Rectal smooth muscle tissue (tissue), 1 donor: ENCODE results near the gene C12orf42.

Experiments
- H3K27ac ChIP-seq: one replicate; pipeline ENCODE4 v1.7.0; 2013; ENCODE audit warnings: low read depth, low read length, inconsistent platforms
- H3K27me3 ChIP-seq: one replicate; pipeline ENCODE4 v1.7.0; 2013; ENCODE audit warnings: low read length; ENCODE audit not compliant: control insufficient read depth, insufficient read depth
- H3K36me3 ChIP-seq: one replicate; pipeline ENCODE4 v1.7.0; 2013; ENCODE audit warnings: low read length; ENCODE audit not compliant: control insufficient read depth, insufficient read depth
- H3K4me1 ChIP-seq: one replicate; pipeline ENCODE4 v1.7.0; 2013; ENCODE audit warnings: low read length; ENCODE audit not compliant: control insufficient read depth, insufficient read depth
- H3K4me3 ChIP-seq: one replicate; pipeline ENCODE4 v1.7.0; 2013; ENCODE audit warnings: low read length
- H3K9ac ChIP-seq: one replicate; pipeline ENCODE4 v1.7.0; 2013; ENCODE audit warnings: low read length

C12orf42 gene

DNA sequence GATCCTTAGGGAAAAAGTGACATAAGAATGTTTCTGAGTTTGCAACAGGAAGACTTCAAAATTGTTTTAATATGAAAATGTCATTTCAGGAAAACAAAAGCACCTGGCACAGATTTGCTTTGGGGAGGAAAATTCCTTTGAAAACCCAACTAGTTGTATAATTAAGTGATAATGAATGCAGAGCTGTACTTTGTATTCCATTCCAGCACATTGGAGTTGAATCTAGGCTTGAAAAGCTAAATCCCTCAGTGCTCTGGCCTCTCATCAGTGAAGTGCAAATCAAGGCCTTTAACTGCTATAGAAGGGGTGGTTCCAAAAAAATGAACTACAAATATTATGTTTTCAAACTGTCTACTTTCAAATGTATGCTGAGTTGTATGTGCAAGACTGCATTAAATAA, 19.6 kb upstream of the C12orf42 start:
- no peaks in the 10 kb centered on the region for H3K4me1 ChIP-seq
- H3K36me3 ChIP-seq: no peaks in the 10 kb centered on the region
- no peak overlapping the region for H3K4me3 ChIP-seq
- no peaks in the 10 kb centered on the region for H3K27me3 ChIP-seq
- no peak overlapping the region for H3K9ac ChIP-seq
- no peak overlapping the region for H3K27ac ChIP-seq

DNA sequence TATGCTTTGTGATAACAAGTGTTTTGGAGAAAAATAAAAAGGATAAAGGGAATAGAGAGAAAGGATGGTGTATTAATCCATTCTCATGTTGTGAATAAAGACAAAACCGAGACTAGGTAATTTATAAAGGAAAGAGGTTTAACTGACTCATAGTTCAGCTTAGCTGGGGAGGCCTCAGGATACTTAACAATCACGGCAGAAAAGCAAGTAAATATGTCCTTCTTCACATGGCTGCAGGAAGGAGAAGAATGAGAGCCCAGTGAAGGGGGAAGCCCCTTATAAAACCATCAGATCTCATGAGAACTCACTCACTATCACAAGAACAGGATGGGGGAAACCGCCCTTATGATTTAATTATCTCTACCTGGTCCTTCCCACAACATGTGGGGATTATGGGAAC, 18.1 kb upstream of the C12orf42 start:
- no peaks in the 10 kb centered on the region for H3K4me1 ChIP-seq
- no peak overlapping the region for H3K9ac ChIP-seq
- H3K27me3 ChIP-seq: no peaks in the 10 kb centered on the region
- no peak overlapping the region for H3K4me3 ChIP-seq
- no peaks in the 10 kb centered on the region for H3K36me3 ChIP-seq
- no peak overlapping the region for H3K27ac ChIP-seq

DNA sequence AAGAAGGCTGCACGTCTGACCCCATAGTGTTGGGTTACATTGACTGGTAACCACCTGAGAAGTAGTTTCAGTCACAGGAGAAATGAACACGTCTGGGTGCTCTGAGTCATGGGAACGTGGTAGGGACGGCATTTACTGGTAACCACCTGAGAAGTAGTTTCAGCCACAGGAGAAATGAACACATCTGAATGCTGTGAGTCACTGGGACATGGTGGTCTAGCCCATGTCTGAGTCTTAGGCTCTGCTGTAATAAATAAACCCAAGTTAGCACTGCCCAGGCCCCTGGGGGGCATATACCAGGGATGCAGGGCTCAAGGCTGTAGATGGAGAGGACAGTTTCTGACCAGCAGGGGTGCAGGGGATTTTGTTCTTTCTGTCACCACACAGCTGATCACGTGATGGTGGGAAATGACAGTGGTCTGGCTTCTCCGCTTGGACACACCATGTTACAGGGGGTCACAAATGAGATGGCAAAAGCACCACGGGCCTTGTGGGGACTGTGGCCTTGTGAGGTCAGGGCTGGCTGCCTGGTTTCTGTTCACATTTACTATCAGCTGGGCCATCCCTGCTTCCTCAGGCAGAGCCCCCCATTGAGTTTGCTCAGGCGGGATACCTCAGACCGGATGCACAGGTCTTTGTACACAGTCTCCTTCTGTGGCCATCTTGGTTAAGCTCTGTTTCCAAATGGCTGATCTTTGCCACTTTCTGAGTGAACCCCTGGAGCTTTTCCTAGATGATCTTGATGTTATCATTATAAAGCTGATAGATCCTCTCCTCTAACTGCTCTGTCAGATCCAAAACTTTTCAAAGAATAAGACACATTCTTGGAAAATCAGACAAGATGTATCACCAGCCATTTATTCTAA, 9.8 kb upstream of the C12orf42 start:
- no peaks in the 10 kb centered on the region for H3K4me1 ChIP-seq
- H3K36me3 ChIP-seq: no peaks in the 10 kb centered on the region
- H3K4me3 ChIP-seq: no peak overlapping the region
- H3K27ac ChIP-seq: no peak overlapping the region
- H3K27me3 ChIP-seq: no peaks in the 10 kb centered on the region
- no peak overlapping the region for H3K9ac ChIP-seq

DNA sequence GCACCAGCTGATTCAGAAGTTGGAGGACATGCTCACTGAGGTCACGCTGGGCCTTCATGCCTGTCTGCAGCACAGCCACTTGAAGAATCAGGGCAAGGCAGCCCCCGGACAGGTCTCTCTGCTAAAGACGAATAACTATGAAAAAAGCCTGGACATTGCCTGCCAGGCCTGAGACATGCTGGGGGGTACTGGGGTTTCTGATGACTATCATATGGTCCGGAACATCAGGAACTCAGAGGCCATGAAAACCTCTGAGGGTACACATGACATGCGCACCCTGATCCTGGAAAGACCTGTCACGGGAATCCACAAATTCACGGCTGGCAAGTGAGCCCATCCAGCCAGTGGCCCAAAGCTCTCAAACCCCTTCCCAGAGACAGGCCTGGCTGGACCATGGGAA, 8.8 kb upstream of the C12orf42 start:
- H3K27ac ChIP-seq: no peak overlapping the region
- no peak overlapping the region for H3K4me3 ChIP-seq
- H3K9ac ChIP-seq: no peak overlapping the region
- no peaks in the 10 kb centered on the region for H3K36me3 ChIP-seq
- no peaks in the 10 kb centered on the region for H3K27me3 ChIP-seq
- no peaks in the 10 kb centered on the region for H3K4me1 ChIP-seq

DNA sequence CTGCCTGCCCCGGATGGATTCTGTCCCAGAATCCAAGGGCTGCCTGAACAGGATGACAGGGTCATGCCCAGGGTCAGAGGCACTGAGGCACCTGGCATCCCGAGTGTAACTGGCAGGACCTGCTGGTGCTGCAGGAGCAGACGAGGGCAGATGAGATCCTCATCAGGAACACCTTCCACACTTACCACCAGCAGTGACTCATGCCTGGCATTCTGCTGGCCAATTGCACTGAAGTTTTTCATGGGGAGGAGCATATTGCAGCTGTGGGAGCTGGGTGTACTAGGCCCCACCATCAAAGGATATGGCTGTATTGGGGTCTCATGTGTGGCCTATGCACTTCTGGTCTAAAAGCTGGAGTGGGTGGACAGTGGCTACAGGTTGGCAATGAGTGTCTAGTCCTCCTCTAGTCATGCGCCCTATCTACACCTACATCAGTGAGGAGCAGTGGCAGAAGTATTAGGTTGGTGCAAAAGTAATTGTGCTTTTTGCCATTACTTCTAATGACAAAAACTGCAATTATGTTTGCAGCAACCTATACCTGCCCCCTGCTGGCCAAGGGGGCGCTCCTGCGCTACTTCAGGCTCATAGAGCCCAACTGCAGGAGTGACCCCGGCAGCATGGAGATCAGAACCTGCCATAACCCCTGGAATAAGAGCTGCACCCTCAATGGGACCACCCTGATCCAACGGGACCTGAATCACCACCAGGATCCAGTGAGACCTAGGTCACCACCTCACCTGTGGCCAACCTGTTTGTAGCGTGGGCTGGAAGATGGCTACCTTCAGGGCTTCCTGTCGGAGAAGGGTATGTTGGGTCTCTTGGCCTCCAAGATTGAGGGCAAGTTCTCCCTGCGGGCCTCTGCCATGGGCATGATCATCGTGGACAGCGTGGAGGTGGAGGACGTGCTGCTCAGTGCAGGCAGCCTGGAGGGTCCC, 8.0 kb upstream of the C12orf42 start:
- Histone ChIP-seq H3K9ac (no peak overlapping the region), H3K36me3 (no peaks in the 10 kb centered on the region), H3K27ac (no peak overlapping the region), H3K4me3 (no peak overlapping the region), H3K27me3 (no peaks in the 10 kb centered on the region), H3K4me1 (no peaks in the 10 kb centered on the region)

DNA sequence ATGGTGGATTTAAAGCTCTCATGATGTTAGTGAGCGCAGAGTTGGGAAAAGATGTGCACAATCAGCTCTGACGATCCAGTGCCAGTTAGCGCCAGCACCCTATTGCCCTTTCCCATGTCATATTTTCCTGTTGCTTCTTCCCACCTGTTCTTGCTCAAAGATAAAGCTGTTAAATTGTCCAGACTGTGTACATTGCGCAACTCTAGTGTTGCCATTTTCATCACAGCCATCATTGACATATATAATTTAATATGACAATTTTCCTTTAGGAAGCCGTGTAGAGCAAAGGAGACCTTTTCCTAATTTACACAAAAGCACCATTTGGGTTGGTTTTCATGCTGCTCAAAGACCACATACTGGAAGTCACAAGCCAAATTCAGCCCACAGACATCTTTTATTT, 5.7 kb upstream of the C12orf42 start:
- no peaks in the 10 kb centered on the region for H3K27me3 ChIP-seq
- H3K4me3 ChIP-seq: no peak overlapping the region
- H3K36me3 ChIP-seq: no peaks in the 10 kb centered on the region
- H3K27ac ChIP-seq: no peak overlapping the region
- no peaks in the 10 kb centered on the region for H3K4me1 ChIP-seq
- no peak overlapping the region for H3K9ac ChIP-seq

DNA sequence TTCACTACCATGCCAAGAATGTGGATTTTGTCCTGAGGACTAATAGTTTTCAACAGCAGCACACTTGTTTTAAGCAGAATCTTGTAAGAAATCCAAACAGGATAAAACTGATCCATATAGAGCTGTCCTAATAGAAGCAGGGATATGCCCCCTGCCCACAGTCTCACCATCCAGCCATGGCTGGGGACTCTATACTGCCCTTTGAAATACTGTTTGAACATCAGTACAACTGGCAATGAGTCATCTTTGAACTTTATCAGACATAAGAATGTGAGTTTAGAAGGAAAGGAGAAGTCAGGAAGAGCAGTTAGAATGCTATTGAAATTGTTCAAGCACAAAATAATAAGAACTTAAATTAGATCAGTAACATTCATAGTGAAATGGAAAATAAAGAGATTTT, 3.8 kb upstream of the C12orf42 start:
- Histone ChIP-seq H3K4me3 (no peak overlapping the region), H3K27me3 (peaks cover 7% of the 10 kb centered on the region), H3K36me3 (no peaks in the 10 kb centered on the region), H3K4me1 (peaks cover 4% of the 10 kb centered on the region), H3K9ac (no peak overlapping the region), H3K27ac (no peak overlapping the region)

DNA sequence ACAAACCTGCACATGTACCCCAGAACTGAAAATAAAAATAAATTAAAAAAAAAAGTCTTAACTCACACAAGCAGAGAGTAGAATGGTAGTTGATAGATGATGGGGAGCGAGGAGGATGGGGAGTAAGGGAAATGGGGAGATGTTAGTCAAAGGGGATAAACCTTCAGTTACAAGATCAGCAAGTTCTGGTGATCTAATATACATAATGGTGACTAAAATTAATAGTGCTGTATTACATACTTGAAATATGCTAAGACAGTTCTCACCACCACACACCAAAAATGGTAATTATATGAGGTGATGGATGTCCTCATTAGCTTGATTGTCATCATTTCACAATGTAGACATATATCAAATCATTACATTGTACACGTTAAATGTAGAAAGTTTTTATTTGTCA, 3.2 kb upstream of the C12orf42 start:
- no peak overlapping the region for H3K9ac ChIP-seq
- no peak overlapping the region for H3K27ac ChIP-seq
- H3K27me3 ChIP-seq: peaks cover 7% of the 10 kb centered on the region
- H3K4me3 ChIP-seq: no peak overlapping the region
- H3K4me1 ChIP-seq: peaks cover 4% of the 10 kb centered on the region
- H3K36me3 ChIP-seq: no peaks in the 10 kb centered on the region

DNA sequence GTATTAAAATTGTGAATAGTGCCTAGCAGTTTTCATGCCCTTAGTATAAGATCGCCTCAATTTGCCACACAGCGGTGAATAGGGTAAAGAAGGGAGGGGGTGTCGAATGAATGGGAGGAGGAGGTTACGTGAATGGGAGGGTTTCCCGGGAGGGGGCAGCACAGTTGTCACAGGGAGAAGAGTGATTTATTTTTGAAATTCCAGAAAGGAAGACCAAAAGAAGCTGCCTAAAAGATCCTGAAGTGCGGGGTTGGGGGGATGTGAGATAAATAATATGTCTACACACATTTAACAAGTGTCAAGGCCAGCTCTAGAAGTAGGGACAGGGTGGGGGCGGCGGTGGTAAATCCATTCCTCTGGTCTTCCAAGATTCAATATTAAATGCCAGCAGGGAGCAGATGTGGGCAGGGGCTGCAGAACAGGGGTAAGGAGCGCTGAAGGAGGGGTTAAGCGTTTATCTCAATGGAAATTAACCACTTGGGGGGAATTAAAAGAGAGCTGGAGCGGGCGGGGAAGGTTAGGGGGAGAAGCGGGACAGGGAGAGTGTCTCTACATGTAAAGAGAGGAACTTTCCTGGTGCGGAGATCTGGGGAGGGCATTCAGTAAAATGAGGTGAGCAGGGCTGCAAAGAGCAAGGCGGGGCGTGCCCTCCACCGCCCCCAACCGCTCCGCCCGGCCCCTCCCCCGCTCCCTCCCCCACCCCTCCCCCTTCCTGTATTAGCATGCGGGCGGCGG, 867 bp downstream of the C12orf42 start:
- H3K36me3 ChIP-seq: no peaks in the 10 kb centered on the region
- H3K9ac ChIP-seq: no peak overlapping the region
- H3K27me3 ChIP-seq: peaks cover 7% of the 10 kb centered on the region
- H3K27ac ChIP-seq: no peak overlapping the region
- peaks cover 4% of the 10 kb centered on the region for H3K4me1 ChIP-seq
- H3K4me3 ChIP-seq: no peak overlapping the region

DNA sequence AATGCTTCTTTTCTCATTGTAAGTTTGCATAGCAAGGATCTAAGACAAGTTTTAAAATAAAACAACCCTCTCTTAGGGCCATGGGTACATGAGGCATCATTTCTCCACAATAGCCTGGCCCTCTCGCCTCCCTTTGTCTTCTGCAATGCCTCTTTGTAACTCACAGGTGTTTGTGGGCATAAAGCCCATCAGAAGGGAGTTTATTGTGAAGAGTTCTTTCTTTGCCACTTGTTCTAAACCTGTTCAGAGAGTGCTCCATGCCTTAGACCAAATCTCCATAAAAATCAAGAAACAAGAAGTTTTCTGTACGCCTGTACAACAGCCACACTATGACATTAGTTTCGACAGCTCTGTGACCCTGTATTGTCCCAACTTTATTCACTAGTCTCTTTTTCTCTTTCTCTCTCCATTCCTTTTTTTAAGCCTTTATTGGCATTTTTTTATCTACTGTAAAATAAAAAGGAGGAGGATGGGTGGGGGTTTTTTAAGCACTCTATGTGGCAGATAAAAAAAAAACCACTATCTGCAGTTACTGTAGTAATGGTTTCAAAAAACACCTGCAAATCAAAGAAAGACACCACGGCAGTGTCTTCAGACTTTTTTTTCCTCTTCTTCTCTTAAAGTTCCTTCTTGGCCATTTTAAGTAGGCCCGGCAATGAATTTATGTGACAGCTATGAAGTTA, 1.6 kb downstream of the C12orf42 start:
- Histone ChIP-seq H3K9ac (no peak overlapping the region), H3K27me3 (peaks cover 7% of the 10 kb centered on the region), H3K36me3 (no peaks in the 10 kb centered on the region), H3K4me3 (no peak overlapping the region), H3K4me1 (peaks cover 4% of the 10 kb centered on the region), H3K27ac (no peak overlapping the region)

DNA sequence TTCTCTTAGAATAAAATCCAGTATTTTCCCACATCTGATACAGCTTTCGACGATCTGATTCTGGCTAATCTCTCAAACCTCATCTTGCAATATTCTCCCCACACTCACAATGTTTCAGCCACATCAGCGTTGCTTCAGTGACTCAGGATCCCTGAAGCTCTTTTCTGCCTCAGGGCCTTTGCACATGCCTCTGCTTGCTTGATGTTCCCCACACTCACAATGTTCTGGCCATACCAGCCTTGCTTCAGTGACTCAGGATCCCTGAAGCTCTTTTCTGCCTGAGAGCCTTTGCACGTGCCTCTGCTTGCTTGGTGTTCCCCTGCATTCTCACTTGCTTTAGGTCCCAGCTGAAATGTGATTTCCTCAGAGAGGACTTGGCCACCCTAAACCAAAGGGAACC, 2.6 kb downstream of the C12orf42 start:
- Histone ChIP-seq H3K36me3 (no peaks in the 10 kb centered on the region), H3K27me3 (peaks cover 7% of the 10 kb centered on the region), H3K4me3 (no peak overlapping the region), H3K27ac (no peak overlapping the region), H3K4me1 (peaks cover 4% of the 10 kb centered on the region), H3K9ac (no peak overlapping the region)

DNA sequence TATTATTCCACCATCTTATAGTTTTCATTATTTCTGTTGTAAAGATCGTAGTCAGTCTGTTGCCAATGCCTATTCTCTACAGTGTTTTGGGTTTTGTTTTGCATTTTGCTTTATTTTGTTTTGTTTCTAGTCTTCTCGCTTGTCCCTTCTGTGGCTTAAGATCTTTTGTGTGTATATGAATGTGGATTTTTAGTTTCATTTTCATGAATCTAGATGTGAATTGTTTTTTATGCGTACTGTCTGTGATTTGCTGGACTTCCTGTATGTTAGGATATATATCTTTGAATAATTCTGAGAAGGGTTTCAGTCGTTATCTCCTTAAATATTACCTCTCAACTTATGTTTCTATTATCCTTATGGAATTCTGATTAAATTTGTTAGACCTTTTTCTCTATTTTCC, 13.4 kb downstream of the C12orf42 start:
- Histone ChIP-seq H3K27ac (no peak overlapping the region), H3K36me3 (no peaks in the 10 kb centered on the region), H3K4me3 (no peak overlapping the region), H3K27me3 (no peaks in the 10 kb centered on the region), H3K9ac (no peak overlapping the region), H3K4me1 (no peaks in the 10 kb centered on the region)
